HepG2 (cell line): ENCODE data around the gene VAMP4. TPM values are rescaled to one million over a fixed set of nuclear protein-coding genes. Genes with fewer than 3 reads are reported as not detected.

ENCODE experiments used
- CAMTA2 ChIP-seq: sonication (generic); formaldehyde crosslinking; IDR thresholded peaks from 2 replicates; pipeline ENCODE4 v1.4.0; 2020; ENCODE audit warnings: mild to moderate bottlenecking, missing genetic modification reagents, borderline replicate concordance
- CREM ChIP-seq, 2 experiments: sonication (generic) in 1 of 2; formaldehyde crosslinking in 1 of 2; IDR thresholded peaks; 2 replicates each; pipeline versions ENCODE4 v1.4.0 to v1.6.1; 2016 to 2020; ENCODE audit warnings: antibody characterized with exemption in 1 of 2, mild to moderate bottlenecking in 1 of 2, missing genetic modification reagents in 1 of 2
- HNF4G ChIP-seq, 2 experiments: sonication (generic) in 1 of 2; formaldehyde crosslinking in 1 of 2; IDR thresholded peaks; 2 replicates each; pipeline versions ENCODE4 v1.4.0 to v1.6.1; 2011 to 2020; ENCODE audit warnings: borderline replicate concordance in 2 of 2, low read depth in 2 of 2, mild to moderate bottlenecking in 2 of 2, low read length in 1 of 2, missing genetic modification reagents in 1 of 2, moderate library complexity in 1 of 2
- IKZF1 ChIP-seq: fragments of 450-650 bp; IDR thresholded peaks from 2 replicates; pipeline ENCODE4 v1.7.1; 2016
- MBD4 ChIP-seq: IDR thresholded peaks from 2 replicates; pipeline ENCODE4 v1.6.1; 2012; ENCODE audit warnings: low read length, inconsistent platforms, borderline replicate concordance
- RBAK ChIP-seq: sonication (generic); formaldehyde crosslinking; IDR thresholded peaks from 2 replicates; pipeline ENCODE4 v1.5.1; 2020; ENCODE audit warnings: mild to moderate bottlenecking, missing genetic modification reagents
- RFX5 ChIP-seq: IDR thresholded peaks from 2 replicates; pipeline ENCODE4 v1.6.1; 2011; ENCODE audit warnings: low read depth, low read length, improper control_type of control experiment
- SMYD3 ChIP-seq: sonication (generic); formaldehyde crosslinking; IDR thresholded peaks from 2 replicates; pipeline ENCODE4 v1.8.1; 2023; ENCODE audit warnings: mild to moderate bottlenecking, missing genetic modification reagents
- YEATS2 ChIP-seq: sonication (generic); formaldehyde crosslinking; IDR thresholded peaks from 2 replicates; pipeline ENCODE4 v1.4.0; 2020; ENCODE audit warnings: missing genetic modification reagents, borderline replicate concordance
- ZBTB8A ChIP-seq: sonication (generic); formaldehyde crosslinking; IDR thresholded peaks from 2 replicates; pipeline ENCODE4 v1.4.0; 2020; ENCODE audit warnings: mild to moderate bottlenecking, low read depth, missing genetic modification reagents, borderline replicate concordance
- ZNF12 ChIP-seq: sonication (generic); formaldehyde crosslinking; IDR thresholded peaks from 2 replicates; pipeline ENCODE4 v1.5.0; 2020; ENCODE audit warnings: missing genetic modification reagents
- ZNF296 ChIP-seq: sonication (generic); formaldehyde crosslinking; conservative IDR thresholded peaks from 2 replicates; pipeline ENCODE4 v1.5.0; 2020; ENCODE audit warnings: mild to moderate bottlenecking, missing genetic modification reagents
- polyA plus RNA-seq, 8 experiments: library from polyadenylated mRNA; depleted of rRNA in 3 of 8; stranded (reverse) in 7 of 8; unstranded in 1 of 8; fragments of >200 nt; fragmentation: Illumina TruSeq in 4 of 8; extraction: Trizol in 4 of 8; gene quantifications; 2 replicates each; pipeline versions ENCODE4 v1.2.1 to v1.2.3, GENCODE V29; 2011 to 2016; ENCODE audit warnings: low read depth in 4 of 8, missing spikeins in 1 of 8, mixed read lengths in 1 of 8; ENCODE audit not compliant: insufficient read depth in 1 of 8
- total RNA-seq, 5 experiments: library from RNA; depleted of rRNA; stranded (reverse); fragments of >200 nt; fragmentation: Illumina TruSeq; extraction: Trizol; gene quantifications; 2 replicates each; pipeline ENCODE4 v1.2.3, GENCODE V29; 2016; ENCODE audit warnings: low read depth in 1 of 5
- TF ChIP-seq, protein P1 (sequence below): sonication (generic); formaldehyde crosslinking; IDR thresholded peaks from 2 replicates; pipeline ENCODE4 v1.5.0; 2020; ENCODE audit warnings: mild to moderate bottlenecking, missing genetic modification reagents, borderline replicate concordance
- TF ChIP-seq, protein P2 (sequence below): sonication (generic); formaldehyde crosslinking; IDR thresholded peaks from 2 replicates; pipeline ENCODE4 v1.5.0; 2020; ENCODE audit warnings: mild to moderate bottlenecking, missing genetic modification reagents
- TF ChIP-seq, protein P3 (sequence below): sonication (generic); formaldehyde crosslinking; IDR thresholded peaks from 2 replicates; pipeline ENCODE4 v1.4.0; 2020; ENCODE audit warnings: missing genetic modification reagents
- TF ChIP-seq, protein P4 (sequence below): sonication (generic); formaldehyde crosslinking; IDR thresholded peaks from 2 replicates; pipeline ENCODE4 v1.5.0; 2020; ENCODE audit warnings: missing genetic modification reagents

Gene VAMP4
- total and polyA plus RNA-seq, 2 of the 13 experiments (the other 11 are each of a cell fraction or from before 2014, with no cell fraction given) = 1.4 to 2.0 TPM

DNA sequence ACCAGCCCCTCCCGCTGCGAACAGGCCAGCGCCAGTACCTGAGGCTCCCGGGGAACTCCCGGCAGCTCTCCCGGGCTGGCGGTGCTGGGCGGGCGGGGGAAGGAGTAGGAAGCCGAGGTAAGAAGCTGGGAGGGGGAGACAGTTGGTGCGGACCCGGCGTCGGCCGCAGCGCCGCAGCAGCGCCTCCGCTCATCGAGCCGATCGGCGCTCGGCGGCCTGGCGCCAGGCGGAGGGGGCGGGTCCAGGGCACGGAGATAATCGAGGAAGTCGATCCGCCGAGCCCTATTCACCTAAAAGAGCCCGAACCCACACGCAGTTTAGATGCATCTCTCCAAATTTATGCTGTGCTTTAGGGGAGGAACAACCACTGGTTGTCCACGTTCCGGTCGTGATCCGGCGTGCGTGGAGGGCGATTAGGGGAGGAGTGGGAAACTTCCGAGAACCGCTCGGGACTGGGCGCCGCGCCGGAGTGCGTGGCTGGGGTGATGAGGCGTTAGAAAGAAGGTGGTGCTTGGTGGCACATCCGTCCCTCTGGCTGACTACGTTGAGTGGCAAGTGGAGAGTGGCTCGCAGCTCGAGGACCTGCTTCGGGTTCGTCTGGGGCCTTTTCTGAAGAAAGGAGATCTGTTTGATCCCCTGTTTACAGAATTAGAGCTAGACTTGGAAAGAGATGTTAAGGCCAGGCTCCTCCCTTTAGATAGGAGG lies at the start of gene VAMP4 (continued):
- TF ChIP-seq, protein P1, sequence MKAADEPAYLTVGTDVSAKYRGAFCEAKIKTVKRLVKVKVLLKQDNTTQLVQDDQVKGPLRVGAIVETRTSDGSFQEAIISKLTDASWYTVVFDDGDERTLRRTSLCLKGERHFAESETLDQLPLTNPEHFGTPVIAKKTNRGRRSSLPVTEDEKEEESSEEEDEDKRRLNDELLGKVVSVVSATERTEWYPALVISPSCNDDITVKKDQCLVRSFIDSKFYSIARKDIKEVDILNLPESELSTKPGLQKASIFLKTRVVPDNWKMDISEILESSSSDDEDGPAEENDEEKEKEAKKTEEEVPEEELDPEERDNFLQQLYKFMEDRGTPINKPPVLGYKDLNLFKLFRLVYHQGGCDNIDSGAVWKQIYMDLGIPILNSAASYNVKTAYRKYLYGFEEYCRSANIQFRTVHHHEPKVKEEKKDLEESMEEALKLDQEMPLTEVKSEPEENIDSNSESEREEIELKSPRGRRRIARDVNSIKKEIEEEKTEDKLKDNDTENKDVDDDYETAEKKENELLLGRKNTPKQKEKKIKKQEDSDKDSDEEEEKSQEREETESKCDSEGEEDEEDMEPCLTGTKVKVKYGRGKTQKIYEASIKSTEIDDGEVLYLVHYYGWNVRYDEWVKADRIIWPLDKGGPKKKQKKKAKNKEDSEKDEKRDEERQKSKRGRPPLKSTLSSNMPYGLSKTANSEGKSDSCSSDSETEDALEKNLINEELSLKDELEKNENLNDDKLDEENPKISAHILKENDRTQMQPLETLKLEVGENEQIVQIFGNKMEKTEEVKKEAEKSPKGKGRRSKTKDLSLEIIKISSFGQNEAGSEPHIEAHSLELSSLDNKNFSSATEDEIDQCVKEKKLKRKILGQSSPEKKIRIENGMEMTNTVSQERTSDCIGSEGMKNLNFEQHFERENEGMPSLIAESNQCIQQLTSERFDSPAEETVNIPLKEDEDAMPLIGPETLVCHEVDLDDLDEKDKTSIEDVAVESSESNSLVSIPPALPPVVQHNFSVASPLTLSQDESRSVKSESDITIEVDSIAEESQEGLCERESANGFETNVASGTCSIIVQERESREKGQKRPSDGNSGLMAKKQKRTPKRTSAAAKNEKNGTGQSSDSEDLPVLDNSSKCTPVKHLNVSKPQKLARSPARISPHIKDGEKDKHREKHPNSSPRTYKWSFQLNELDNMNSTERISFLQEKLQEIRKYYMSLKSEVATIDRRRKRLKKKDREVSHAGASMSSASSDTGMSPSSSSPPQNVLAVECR = peak; percentile 87; the same call in 1 of the 2 replicates
- TF ChIP-seq, protein P2, sequence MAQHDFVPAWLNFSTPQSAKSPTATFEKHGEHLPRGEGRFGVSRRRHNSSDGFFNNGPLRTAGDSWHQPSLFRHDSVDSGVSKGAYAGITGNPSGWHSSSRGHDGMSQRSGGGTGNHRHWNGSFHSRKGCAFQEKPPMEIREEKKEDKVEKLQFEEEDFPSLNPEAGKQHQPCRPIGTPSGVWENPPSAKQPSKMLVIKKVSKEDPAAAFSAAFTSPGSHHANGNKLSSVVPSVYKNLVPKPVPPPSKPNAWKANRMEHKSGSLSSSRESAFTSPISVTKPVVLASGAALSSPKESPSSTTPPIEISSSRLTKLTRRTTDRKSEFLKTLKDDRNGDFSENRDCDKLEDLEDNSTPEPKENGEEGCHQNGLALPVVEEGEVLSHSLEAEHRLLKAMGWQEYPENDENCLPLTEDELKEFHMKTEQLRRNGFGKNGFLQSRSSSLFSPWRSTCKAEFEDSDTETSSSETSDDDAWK = no peak
- TF ChIP-seq, protein P3, sequence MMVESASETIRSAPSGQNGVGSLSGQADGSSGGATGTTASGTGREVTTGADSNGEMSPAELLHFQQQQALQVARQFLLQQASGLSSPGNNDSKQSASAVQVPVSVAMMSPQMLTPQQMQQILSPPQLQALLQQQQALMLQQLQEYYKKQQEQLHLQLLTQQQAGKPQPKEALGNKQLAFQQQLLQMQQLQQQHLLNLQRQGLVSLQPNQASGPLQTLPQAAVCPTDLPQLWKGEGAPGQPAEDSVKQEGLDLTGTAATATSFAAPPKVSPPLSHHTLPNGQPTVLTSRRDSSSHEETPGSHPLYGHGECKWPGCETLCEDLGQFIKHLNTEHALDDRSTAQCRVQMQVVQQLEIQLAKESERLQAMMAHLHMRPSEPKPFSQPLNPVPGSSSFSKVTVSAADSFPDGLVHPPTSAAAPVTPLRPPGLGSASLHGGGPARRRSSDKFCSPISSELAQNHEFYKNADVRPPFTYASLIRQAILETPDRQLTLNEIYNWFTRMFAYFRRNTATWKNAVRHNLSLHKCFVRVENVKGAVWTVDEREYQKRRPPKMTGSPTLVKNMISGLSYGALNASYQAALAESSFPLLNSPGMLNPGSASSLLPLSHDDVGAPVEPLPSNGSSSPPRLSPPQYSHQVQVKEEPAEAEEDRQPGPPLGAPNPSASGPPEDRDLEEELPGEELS (CRISPR knock-in tag) = peak; percentile 24; the same call in 1 of the 2 replicates
- TF ChIP-seq ZNF296 (CRISPR knock-in tag) (no peak), SMYD3 (CRISPR knock-in tag) (no peak), CREM (IDR thresholded peaks at IDR 0.05) (peak; percentile 35; the same call in 1 of the 2 replicates), CREM (CRISPR knock-in tag; IDR thresholded peaks at IDR 0.05) (no peak), ZNF12 (CRISPR knock-in tag) (0 out of 2 replicates have a peak, but pooled peaks have one; percentile 18), ZBTB8A (no peak), IKZF1 (no peak), RFX5 (no peak), MBD4 (no peak), RBAK (CRISPR knock-in tag) (no peak), YEATS2 (peak; percentile 64; the same call in 1 of the 2 replicates), HNF4G (IDR thresholded peaks at IDR 0.05; ENCODE audit: borderline replicate concordance, low read depth, low read length) (no peak), HNF4G (CRISPR knock-in tag; IDR thresholded peaks at IDR 0.05; ENCODE audit: borderline replicate concordance, low read depth) (no peak), CAMTA2 (CRISPR knock-in tag) (no peak)
- TF ChIP-seq, protein P4, sequence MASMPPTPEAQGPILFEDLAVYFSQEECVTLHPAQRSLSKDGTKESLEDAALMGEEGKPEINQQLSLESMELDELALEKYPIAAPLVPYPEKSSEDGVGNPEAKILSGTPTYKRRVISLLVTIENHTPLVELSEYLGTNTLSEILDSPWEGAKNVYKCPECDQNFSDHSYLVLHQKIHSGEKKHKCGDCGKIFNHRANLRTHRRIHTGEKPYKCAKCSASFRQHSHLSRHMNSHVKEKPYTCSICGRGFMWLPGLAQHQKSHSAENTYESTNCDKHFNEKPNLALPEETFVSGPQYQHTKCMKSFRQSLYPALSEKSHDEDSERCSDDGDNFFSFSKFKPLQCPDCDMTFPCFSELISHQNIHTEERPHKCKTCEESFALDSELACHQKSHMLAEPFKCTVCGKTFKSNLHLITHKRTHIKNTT = no peak
